ENCODE measurements around the gene NUDT12. TPM values are rescaled to one million over a fixed set of nuclear protein-coding genes. Genes with fewer than 3 reads are reported as not detected.

Gene NUDT12
- polyA plus RNA-seq, 2 of the 4 experiments (the other 2 are of a cell fraction), result 3.1 to 6.2 TPM

DNA sequence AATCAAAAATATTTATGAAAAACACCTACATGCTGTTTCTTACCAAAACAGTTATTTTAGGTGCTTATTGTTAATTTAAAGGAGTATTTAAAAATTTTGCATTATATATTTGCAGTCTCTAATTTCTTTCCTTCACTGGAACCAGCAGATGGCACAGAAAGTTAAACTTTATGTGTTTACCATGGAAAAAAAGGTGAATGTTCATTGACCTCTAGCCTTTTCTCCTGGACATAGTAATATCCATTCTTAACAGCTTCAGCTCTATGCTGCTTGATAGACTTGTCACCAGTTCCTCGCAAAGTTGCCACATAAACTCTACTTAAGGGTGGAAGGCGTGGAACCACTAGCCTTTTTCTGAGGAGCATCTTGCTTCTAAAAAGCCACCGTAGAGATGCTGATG, 38.7 kb upstream of the NUDT12 start:
- CTCF ChIA-PET, result no interaction called here
- Histone ChIP-seq H3K9me3 (no peaks in the 10 kb centered on the region), H3K4me1 (no peaks in the 10 kb centered on the region), H3K4me3 (no peak overlapping the region), H3K4me2 (no peak overlapping the region), H3K27ac (no peak overlapping the region)
- WGBS (ENCODE audit: missing lambda C conversion rate), result 67% methylated on average over 3 of the region's 3 CpGs
- no peak for ATAC-seq
- POLR2A ChIA-PET, result no interaction called here
- TF ChIP-seq ZNF302 (CRISPR knock-in tag; IDR thresholded peaks at IDR 0.05) (no peak), FOSL2 (IDR thresholded peaks at IDR 0.05) (no peak), FOSL2 (CRISPR knock-in tag; IDR thresholded peaks at IDR 0.05) (no peak)
- TF ChIP-seq, protein P1, sequence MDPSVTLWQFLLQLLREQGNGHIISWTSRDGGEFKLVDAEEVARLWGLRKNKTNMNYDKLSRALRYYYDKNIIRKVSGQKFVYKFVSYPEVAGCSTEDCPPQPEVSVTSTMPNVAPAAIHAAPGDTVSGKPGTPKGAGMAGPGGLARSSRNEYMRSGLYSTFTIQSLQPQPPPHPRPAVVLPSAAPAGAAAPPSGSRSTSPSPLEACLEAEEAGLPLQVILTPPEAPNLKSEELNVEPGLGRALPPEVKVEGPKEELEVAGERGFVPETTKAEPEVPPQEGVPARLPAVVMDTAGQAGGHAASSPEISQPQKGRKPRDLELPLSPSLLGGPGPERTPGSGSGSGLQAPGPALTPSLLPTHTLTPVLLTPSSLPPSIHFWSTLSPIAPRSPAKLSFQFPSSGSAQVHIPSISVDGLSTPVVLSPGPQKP (IDR thresholded peaks at IDR 0.05; ENCODE audit: low read depth, low read length), result no peak
- TF ChIP-seq, protein P2, sequence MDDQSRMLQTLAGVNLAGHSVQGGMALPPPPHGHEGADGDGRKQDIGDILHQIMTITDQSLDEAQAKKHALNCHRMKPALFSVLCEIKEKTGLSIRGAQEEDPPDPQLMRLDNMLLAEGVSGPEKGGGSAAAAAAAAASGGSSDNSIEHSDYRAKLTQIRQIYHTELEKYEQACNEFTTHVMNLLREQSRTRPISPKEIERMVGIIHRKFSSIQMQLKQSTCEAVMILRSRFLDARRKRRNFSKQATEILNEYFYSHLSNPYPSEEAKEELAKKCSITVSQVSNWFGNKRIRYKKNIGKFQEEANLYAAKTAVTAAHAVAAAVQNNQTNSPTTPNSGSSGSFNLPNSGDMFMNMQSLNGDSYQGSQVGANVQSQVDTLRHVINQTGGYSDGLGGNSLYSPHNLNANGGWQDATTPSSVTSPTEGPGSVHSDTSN (IDR thresholded peaks at IDR 0.05), result no peak
- TF ChIP-seq, protein P3, sequence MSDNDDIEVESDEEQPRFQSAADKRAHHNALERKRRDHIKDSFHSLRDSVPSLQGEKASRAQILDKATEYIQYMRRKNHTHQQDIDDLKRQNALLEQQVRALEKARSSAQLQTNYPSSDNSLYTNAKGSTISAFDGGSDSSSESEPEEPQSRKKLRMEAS (IDR thresholded peaks at IDR 0.05), result no peak
- no peak for DNase-seq (ENCODE audit: low read depth in 1 of 2, low spot score in 1 of 2)
- no peak for FAIRE-seq

DNA sequence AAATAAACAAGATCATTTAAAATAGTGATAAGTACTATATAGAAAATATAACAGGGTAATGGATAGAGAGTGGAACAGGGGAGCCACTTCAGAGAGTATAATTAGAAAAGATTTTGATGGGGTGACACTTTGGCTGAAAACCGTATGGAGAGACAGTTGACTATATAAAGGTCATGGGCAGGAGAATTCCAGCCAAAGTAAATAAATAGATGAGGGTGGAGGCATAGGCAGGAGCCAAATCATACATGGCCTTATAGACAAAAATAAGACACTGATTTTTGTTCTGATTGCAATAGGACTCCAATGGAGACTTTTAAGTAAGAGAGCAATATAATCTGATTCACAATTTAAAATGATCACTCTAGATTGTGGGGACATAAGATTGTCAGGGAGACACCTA, 37.5 kb upstream of the NUDT12 start:
- POLR2A ChIA-PET, result no interaction called here
- ATAC-seq (no peak), FAIRE-seq (no peak), DNase-seq (ENCODE audit: low read depth in 1 of 2, low spot score in 1 of 2) (no peak)
- no peak for TF ChIP-seq SREBF2 (IDR thresholded peaks at IDR 0.05)
- no peak for TF ChIP-seq FOXS1 (CRISPR knock-in tag; IDR thresholded peaks at IDR 0.05)
- no peak for TF ChIP-seq ZNF302 (CRISPR knock-in tag; IDR thresholded peaks at IDR 0.05)
- no peak for TF ChIP-seq CBX2 (IDR thresholded peaks at IDR 0.05; ENCODE audit: borderline replicate concordance, low read depth)
- no peak for TF ChIP-seq RARB (CRISPR knock-in tag; IDR thresholded peaks at IDR 0.05)
- no peak for TF ChIP-seq MAFK (IDR thresholded peaks at IDR 0.05; ENCODE audit: partially characterized antibody)
- no peak for TF ChIP-seq TFCP2L1 (CRISPR knock-in tag; IDR thresholded peaks at IDR 0.05)
- TF ChIP-seq POLR2AphosphoS2 (conservative IDR thresholded peaks at IDR 0.05; ENCODE audit: low read length), result no peak
- no peak for TF ChIP-seq JUNB (IDR thresholded peaks at IDR 0.05)
- CTCF ChIA-PET, result no interaction called here
- H3K4me2 ChIP-seq, result no peak overlapping the region
- no peak overlapping the region for H3K4me3 ChIP-seq
- no peaks in the 10 kb centered on the region for H3K9me3 ChIP-seq
- 15% methylated on average over 1 of the region's 1 CpG for WGBS (ENCODE audit: missing lambda C conversion rate)
- H3K4me1 ChIP-seq, result no peaks in the 10 kb centered on the region
- H3K27ac ChIP-seq, result no peak overlapping the region

DNA sequence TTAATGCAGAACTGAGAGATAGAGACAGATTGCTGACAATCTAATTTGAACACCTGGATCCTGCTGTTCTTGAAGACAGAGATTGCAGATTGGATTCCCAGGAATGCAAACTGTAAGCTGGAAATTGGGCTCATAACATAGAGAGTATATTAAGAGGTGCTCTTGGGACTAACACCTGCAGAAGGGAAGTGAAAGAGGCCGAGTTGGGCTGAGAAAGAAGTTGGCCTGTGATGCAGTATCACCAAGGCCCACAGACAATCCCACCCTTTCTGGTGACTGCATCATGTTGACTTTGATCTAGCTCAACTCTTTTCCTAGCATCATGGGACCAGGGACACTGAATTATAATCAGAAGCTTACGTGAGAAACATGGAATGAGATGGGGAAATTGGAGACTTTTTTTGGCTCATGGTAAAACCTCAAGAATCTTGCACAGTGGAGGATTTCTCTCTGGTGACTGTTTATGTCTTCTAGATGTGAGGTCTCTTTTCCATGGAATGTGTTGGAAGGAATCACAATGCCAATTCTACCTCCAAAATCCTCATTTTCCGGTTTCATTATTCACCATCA, 36.5 kb upstream of the NUDT12 start:
- 58% methylated on average over 3 of the region's 3 CpGs for WGBS (ENCODE audit: missing lambda C conversion rate)
- ATAC-seq (no peak), DNase-seq (ENCODE audit: low read depth in 1 of 2, low spot score in 1 of 2) (no peak), FAIRE-seq (no peak)
- Histone ChIP-seq H3K9me3 (no peaks in the 10 kb centered on the region), H3K4me2 (no peak overlapping the region), H3K4me3 (no peak overlapping the region), H3K27ac (no peak overlapping the region), H3K4me1 (no peaks in the 10 kb centered on the region)
- ChIA-PET CTCF (no interaction called here), POLR2A (no interaction called here)
- TF ChIP-seq CEBPB (IDR thresholded peaks at IDR 0.05) (no peak), EP300 (IDR thresholded peaks at IDR 0.05) (no peak), TFCP2L1 (CRISPR knock-in tag; IDR thresholded peaks at IDR 0.05) (no peak), FOSL2 (IDR thresholded peaks at IDR 0.05) (no peak), FOSL2 (CRISPR knock-in tag; IDR thresholded peaks at IDR 0.05) (no peak), TP53 (CRISPR knock-in tag; IDR thresholded peaks at IDR 0.05) (no peak), HOXB13 (CRISPR knock-in tag; IDR thresholded peaks at IDR 0.05; ENCODE audit: low read depth) (no peak)
- TF ChIP-seq, protein P2 (IDR thresholded peaks at IDR 0.05), result no peak
- TF ChIP-seq, protein P4, sequence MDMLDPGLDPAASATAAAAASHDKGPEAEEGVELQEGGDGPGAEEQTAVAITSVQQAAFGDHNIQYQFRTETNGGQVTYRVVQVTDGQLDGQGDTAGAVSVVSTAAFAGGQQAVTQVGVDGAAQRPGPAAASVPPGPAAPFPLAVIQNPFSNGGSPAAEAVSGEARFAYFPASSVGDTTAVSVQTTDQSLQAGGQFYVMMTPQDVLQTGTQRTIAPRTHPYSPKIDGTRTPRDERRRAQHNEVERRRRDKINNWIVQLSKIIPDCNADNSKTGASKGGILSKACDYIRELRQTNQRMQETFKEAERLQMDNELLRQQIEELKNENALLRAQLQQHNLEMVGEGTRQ (IDR thresholded peaks at IDR 0.05), result no peak
- TF ChIP-seq, protein P5, sequence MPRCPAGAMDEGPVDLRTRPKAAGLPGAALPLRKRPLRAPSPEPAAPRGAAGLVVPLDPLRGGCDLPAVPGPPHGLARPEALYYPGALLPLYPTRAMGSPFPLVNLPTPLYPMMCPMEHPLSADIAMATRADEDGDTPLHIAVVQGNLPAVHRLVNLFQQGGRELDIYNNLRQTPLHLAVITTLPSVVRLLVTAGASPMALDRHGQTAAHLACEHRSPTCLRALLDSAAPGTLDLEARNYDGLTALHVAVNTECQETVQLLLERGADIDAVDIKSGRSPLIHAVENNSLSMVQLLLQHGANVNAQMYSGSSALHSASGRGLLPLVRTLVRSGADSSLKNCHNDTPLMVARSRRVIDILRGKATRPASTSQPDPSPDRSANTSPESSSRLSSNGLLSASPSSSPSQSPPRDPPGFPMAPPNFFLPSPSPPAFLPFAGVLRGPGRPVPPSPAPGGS (IDR thresholded peaks at IDR 0.05), result no peak

All from A549 (cell line).